GM21515 (cell line): ENCODE measurements around the gene KCND2.

Experiments used
- ATAC-seq: cut with Tn5 transposase; IDR thresholded peaks from one replicate; pipeline ENCODE4 v1.9.1; 2021; ENCODE audit not compliant: unreplicated experiment

The KCND2 gene

GRCh38 chr7:120797026-120797645 lies 524.2 kb downstream of the KCND2 start:
- no peak for ATAC-seq

- no peak for ATAC-seq
Measured at GRCh38 chr7:120799147-120799546, 526.2 kb downstream of the KCND2 start.
